RCC 7860 (cell line): ENCODE measurements around the gene ACOT11.

ENCODE experiments used
- DNase-seq: peaks from one replicate; pipeline ENCODE4 v3.0.0-alpha.2; 2015; ENCODE audit warnings: low spot score
- FAIRE-seq: peaks from 2 replicates; lab custom pipeline; 2012; peaks lifted over from hg19 to GRCh38; lab: Jason Lieb, UNC

ACOT11 gene

DNA sequence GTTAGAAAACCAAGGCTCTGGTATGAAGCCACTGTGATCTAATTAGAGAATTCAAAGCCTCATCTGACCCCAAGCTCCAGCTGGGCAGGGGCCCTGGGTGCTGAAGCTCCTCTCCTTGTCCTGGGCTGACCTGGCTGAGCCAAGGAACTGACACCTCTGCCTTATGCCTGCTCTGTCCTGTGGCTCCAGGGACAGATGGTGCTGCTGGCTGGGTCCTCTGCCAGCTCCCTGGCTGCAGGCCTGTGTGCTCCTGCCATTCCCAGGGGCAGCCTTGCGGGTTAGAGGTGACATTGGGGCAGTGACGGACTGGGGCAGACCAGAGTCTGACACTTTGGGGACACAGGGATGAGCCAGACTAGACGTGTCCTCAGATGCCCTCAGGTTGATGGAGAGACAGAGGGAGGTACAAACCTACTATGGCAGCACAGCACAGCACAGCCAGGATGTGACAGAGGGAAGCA lies 11.8 kb downstream of the ACOT11 start:
- FAIRE-seq, result no peak
- DNase-seq, result no peak

- DNase-seq, result no peak
- FAIRE-seq, result no peak
Measured at GRCh38 chr1:54564312-54565112, 16.5 kb downstream of the ACOT11 start.

DNA sequence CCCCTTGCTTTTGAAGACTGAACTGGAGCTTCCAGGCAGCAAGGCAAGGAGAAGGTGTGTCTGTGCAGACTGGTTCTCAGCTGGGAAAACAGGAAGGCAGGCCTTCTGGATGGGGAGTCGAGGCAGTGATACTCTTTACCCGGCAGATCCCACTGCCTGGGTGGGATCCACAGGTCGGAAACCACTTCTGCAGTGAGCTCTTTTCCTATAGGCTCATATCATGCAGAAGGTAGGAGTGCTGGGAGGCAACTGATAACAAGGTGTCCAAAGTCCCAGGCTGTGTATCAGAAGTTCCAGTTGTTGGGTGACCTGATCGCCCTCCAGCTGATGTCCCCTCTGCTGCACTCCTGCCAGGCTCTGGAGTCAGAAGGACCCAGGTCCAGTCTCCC lies 17.1 kb downstream of the ACOT11 start:
- FAIRE-seq, result no peak
- no peak for DNase-seq

- FAIRE-seq (no peak), DNase-seq (no peak)
Measured at GRCh38 chr1:54566438-54567141, 18.6 kb downstream of the ACOT11 start.

DNA sequence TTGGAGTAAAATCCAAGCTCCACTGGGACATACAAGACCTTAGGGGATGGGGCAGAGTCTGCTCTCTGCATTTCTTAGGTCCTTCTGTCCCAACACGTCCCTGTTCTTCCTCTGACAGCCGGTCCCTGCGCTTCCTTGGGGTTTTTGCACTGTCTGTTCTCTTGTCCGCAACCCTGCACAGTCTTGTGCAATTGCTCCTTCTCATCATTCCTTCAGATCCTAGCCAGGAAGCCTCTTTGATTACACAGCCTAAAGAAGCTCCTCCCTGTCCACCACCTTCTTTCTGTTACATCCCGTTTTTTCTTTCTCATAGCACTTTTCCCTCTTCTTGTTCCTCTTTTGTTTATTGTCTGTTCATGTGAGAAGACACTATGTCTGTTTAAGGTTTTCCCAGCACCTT lies 19.9 kb downstream of the ACOT11 start:
- DNase-seq (no peak), FAIRE-seq (no peak)

- no peak for DNase-seq
- FAIRE-seq, result no peak
Measured at GRCh38 chr1:54569339-54569738, 21.3 kb downstream of the ACOT11 start.

DNA sequence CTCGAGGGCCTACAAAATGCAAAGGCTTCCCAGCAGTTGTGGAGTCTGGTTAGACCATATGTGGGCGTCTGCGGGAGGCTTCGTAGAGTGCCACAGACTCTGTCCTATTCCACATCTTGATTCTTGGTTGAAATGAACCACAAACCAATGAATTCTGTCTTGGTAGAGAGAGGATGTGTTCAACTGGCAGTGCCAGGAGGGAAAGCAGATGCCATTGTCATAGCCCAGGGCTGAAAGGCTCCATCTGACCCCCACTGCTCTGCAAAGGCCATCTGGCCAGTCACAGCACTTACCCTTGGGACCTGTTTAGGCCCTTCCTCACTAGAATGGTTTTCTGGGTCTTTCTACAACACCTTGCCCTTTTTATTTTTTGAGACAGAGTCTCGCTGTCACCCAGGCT lies 22.1 kb downstream of the ACOT11 start:
- no peak for FAIRE-seq
- DNase-seq, result no peak

DNA sequence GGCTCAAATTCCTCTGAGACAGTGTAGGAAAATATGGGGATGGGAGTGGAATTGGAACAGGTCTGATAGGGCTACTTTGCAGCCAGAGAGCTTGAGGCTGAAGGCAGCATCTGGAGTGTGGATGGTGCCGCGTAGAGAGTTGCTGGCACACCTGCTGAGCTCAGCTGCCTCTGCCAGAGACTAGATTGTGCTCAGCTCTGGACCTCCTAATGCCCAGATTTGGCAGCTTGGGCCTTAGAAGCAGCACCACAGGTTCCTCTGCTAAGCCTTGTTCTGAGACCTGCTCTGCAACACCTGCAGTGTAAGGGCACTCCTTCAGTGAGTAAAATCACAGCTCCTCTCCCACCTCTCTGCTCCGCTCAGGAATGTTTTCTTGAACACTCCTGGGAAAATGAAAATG lies 23.3 kb downstream of the ACOT11 start:
- FAIRE-seq, result no peak
- DNase-seq, result no peak

DNA sequence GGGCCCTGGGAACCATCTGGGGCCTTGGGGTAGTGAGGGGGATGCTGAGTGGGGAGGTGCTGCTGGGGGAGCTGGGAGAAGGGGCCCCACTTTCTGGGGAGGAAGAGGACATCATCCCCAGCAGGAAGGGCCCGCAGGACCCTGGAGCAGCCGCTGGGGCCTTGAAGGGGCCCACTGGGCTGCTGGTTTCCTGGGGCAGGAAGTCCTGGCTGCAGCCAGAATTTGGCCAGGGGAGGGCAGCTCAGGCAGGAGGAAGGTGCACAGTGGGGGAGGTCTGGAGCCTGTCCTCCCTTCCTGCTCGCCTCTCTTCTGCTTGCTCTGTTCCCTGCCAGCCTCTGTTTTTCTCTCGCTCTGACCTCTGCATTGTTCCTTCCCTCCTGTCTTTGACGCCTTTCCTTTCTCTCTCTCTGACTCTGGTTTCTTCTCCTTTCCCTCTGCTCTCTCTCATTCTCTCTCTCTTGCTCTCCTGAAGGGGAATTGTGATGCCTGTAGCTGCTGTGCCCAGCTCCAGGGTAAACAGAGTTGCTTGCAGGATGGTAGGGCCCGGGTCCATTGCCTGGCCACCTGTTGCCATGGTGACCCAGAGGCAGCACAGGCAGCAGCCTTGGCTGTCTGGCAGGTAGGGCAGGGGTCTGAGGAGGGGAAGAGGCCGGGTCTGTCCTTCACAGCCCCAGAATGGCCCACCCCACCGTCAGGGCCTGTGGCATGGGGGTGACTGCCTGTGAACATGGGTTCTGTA lies 23.9 kb downstream of the ACOT11 start:
- DNase-seq (no peak), FAIRE-seq (no peak)

GRCh38 chr1:54572542-54572850 lies 24.5 kb downstream of the ACOT11 start:
- FAIRE-seq, result no peak
- DNase-seq, result no peak

GRCh38 chr1:54574158-54574778 lies 26.2 kb downstream of the ACOT11 start:
- no peak for DNase-seq
- FAIRE-seq, result no peak

DNA sequence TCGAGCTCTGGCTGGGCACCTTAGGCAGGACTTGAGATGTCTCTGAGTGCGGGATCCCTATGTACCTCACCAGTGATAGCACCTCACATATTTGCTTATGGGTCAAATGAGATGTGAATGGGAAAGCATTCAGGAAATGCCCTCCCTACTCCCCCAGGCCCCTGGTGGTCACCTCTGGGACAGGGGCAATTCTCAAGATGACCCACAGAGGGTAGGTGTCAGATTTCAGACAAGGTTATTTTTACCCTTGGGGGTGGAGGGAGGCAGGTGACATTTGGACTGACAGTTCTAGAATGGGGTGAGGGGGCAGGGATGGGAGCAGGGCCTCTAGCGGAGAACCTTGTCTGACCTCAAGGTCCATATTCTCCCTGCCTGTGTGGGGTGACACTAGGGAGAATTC lies 27.1 kb downstream of the ACOT11 start:
- no peak for DNase-seq
- no peak for FAIRE-seq

DNA sequence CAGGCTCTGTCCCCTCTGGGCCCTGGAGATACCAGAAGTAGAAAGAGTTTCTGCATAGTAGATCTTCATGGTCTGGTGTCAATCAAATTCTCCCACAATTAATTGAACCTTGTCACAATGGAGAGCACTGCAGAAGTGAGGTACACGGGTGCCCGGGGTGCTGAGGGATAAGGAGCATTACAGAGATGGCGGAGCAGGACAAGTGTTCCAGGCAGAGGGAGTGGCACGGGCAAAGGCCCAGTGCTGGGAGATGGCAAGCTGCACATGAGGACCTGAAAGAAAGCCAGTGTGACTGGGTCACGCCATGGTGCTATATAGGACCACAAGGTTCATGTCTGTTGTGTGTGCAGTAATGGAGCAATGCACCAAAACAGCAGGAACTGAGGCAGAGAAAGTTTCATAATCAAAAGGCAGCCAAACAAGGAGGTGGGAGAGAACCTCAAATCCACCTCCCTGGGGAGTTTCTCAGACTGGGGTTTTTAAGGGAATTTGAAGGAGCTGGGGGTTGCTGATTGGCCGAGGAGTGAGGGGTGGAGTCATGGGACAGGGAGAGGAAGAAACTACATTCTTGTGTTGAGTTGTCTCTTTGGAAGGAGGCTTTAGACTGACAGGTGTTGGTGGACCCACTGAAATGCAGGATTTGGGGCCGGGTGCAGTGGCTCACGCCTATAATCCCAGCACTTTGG lies 27.7 kb downstream of the ACOT11 start:
- DNase-seq (no peak), FAIRE-seq (no peak)

- no peak for FAIRE-seq
- no peak for DNase-seq
Measured at GRCh38 chr1:54577612-54578011, 29.6 kb downstream of the ACOT11 start.

GRCh38 chr1:54579337-54579781 lies 31.3 kb downstream of the ACOT11 start:
- DNase-seq (no peak), FAIRE-seq (no peak)

DNA sequence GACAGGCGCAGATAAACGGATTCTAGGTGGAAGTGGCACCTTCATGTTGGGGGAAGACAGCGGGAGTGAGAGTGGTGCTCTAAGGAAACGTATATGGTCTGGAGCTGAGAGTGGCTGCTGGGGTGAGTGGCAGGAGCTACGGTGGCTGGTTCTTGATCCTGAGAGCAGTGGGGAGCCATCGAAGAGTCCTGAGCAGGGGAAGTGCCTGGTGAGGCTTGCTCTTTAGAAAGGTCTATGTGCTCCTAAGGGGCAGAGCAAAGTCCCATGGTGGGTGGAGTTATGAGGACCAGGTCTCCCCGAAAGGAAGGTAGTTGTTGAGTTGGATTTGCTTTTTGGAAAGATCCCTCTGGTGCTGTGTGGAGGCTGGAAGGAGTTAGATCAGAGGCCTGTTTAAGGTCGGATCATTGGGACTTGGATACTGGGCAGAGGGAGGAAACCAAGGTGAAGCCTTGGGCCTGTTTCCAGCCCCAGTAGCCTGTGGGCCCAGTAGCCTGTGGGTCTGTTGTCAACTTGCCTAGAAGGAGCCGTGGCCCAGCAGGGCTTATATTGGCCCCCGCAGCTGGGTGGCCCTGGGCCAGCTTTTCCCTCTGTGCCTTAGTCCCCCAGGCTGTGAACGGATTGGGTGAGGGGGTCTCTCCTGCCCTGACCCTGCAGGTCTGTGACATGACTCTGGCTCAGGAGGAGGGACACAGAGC lies 33.0 kb downstream of the ACOT11 start:
- FAIRE-seq, result no peak
- no peak for DNase-seq

DNA sequence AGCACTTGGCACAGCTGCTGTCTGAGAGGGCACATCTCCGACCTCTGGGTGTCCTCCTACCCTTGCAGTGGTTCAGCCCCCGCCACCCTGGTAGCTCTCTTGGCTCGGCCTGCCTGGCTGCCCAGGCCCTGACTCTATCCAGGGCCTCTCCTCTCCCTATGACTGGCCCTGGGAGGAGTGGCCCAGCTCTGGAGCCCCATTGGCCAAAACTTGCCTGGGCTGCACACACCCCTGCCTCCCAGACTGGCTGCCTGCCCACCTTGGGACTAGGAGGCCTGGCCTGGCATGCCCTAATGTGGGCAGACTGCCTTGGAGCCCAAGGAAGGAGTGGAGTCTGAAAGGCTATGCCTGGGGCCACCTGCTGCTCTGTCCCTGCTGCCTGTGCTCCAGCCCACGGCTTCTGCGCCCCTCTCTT lies 33.6 kb downstream of the ACOT11 start:
- peak; percentile 65 for FAIRE-seq
- DNase-seq, result peak; percentile 52

GRCh38 chr1:54582566-54583306 lies 34.7 kb downstream of the ACOT11 start:
- no peak for FAIRE-seq
- DNase-seq, result no peak

DNA sequence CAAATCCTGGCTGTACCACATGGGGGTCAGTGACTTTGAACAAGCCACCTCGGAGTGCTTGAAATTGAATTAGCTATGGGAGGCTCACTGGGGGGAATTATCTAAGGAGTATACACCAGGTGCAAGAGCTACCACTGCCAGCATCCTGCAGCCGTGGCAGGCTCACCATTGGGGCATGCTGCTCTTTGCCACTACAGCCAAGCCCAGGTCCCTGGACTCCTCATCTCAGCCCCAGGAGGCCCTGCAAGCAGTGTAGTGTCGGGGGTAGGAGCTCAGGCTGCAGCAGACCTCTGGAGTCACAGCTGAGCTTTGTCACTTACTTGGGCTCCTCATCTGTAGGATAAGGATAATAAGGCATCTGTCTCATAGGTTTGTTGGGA lies 35.3 kb downstream of the ACOT11 start:
- DNase-seq (no peak), FAIRE-seq (no peak)

DNA sequence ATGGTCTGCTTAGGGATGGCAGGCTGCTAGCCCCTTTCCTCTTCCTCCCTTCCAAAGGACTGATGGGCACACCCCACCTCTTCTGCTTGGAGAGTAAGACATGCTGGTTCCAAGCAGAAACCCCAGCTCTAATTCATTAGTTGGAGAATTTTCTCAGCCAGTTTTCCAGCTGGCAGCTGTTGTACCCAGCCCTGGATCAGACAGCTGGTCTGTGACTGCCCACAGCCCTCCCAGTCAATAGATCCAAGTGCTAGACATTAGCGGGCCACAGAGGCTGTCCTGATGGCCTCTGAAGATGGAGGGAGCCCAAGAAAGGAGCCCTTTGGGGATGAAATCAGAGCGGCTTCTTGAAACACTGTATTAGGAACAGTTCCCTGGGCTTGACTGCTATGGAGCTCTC lies 35.8 kb downstream of the ACOT11 start:
- DNase-seq, result no peak
- no peak for FAIRE-seq
